KBM-7 (cell line): Measurements from ENCODE around the gene SLC6A7.

Experiments
- DNase-seq: peaks from one replicate; pipeline ENCODE4 v3.0.0-alpha.2; 2015
- in situ Hi-C: fragments of 300-500 bp; cut with MboI; formaldehyde crosslinking; loops from 2 replicates; pipeline ENCODE4 v1.14.3; 2020; ENCODE audit warnings: low sequenced_read_pairs, low pct_unique_long_range_greater_than_20kb, mixed read lengths

SLC6A7 gene

GRCh38 chr5:150186137-150186536, 3.7 kb upstream of the SLC6A7 start:
- in situ Hi-C loops, result no loop called here
- no peak for DNase-seq

GRCh38 chr5:150186897-150187296, 3.0 kb upstream of the SLC6A7 start:
- in situ Hi-C loops, result no loop called here
- DNase-seq, result no peak

- DNase-seq, result no peak
- in situ Hi-C loops, result no loop called here
These were observed 1.6 kb upstream of the SLC6A7 start for GRCh38 chr5:150188146-150188842.

- in situ Hi-C loops, result no loop called here
- DNase-seq, result no peak
These were observed 536 bp upstream of the SLC6A7 start for GRCh38 chr5:150189326-150189725.

GRCh38 chr5:150190503-150190979, 679 bp downstream of the SLC6A7 start:
- DNase-seq, result no peak
- in situ Hi-C loops, result no loop called here

- DNase-seq, result no peak
- in situ Hi-C loops, result no loop called here
These were observed 1.1 kb downstream of the SLC6A7 start for GRCh38 chr5:150190987-150191386.

GRCh38 chr5:150192462-150192861, 2.6 kb downstream of the SLC6A7 start:
- no peak for DNase-seq

GRCh38 chr5:150195736-150196485, 6.0 kb downstream of the SLC6A7 start:
- in situ Hi-C loops, result no loop called here
- no peak for DNase-seq

More at GRCh38 chr5:150192462-150192861, 2.6 kb downstream of the SLC6A7 start:
- in situ Hi-C loops, result no loop called here

GRCh38 chr5:150196514-150196913, 6.7 kb downstream of the SLC6A7 start:
- in situ Hi-C loops, result no loop called here

GRCh38 chr5:150196986-150197385, 7.1 kb downstream of the SLC6A7 start:
- in situ Hi-C loops, result no loop called here
- no peak for DNase-seq

More at GRCh38 chr5:150196514-150196913, 6.7 kb downstream of the SLC6A7 start:
- no peak for DNase-seq

GRCh38 chr5:150197476-150197875, 7.6 kb downstream of the SLC6A7 start:
- no peak for DNase-seq

GRCh38 chr5:150202501-150202900, 12.6 kb downstream of the SLC6A7 start:
- in situ Hi-C loops, result no loop called here
- no peak for DNase-seq

More at GRCh38 chr5:150197476-150197875, 7.6 kb downstream of the SLC6A7 start:
- in situ Hi-C loops, result no loop called here

- no peak for DNase-seq
- in situ Hi-C loops, result no loop called here
These were observed 14.1 kb downstream of the SLC6A7 start for GRCh38 chr5:150203832-150204589.

- no peak for DNase-seq
- in situ Hi-C loops, result no loop called here
These were observed 14.7 kb downstream of the SLC6A7 start for GRCh38 chr5:150204590-150204960.

GRCh38 chr5:150206098-150206778, 16.4 kb downstream of the SLC6A7 start:
- peak; percentile 57 for DNase-seq
- in situ Hi-C loops, result no loop called here

- in situ Hi-C loops, result no loop called here
- DNase-seq, result no peak
These were observed 16.9 kb downstream of the SLC6A7 start for GRCh38 chr5:150206779-150207115.

GRCh38 chr5:150208187-150209098, 18.6 kb downstream of the SLC6A7 start:
- DNase-seq, result no peak
- in situ Hi-C loops, result no loop called here

GRCh38 chr5:150209099-150209635, 19.3 kb downstream of the SLC6A7 start:
- in situ Hi-C loops, result no loop called here

More at GRCh38 chr5:150209099-150209635, 19.3 kb downstream of the SLC6A7 start:
- peak; percentile 73 for DNase-seq
